HEK293 (cell line): ENCODE results near the gene CROT.

Source experiments
- CTCF ChIA-PET: fragments of 350-600 bp; formaldehyde crosslinking; extraction: SDS; loops from one replicate; lab custom pipeline; 2021; ENCODE audit warnings: antibody characterized with exemption; lab: Yijun Ruan, JAX
- POLR2A ChIA-PET: fragments of 300-600 bp; formaldehyde crosslinking; extraction: SDS; loops from one replicate; lab custom pipeline; 2020; ENCODE audit warnings: antibody characterized with exemption, inconsistent platforms; lab: Yijun Ruan, JAX
- H3K27ac ChIP-seq: fragments of 200-500 bp; sonication (Bioruptor generic); 2 replicates; pipeline ENCODE4 v1.5.1; 2014; ENCODE audit warnings: low read depth, low read length, control low read depth, inconsistent platforms; ENCODE audit errors: extremely low read depth
- H3K36me3 ChIP-seq, 2 experiments: fragments of 200-500 bp in 1 of 2; sonication (Bioruptor generic) in 1 of 2; 1 replicate in 1 of 2; 2 replicates in 1 of 2; pipeline ENCODE4 v1.5.1; 2014 to 2017; ENCODE audit warnings: inconsistent platforms in 2 of 2, low read length in 2 of 2; ENCODE audit not compliant: control insufficient read depth in 2 of 2, insufficient read depth in 1 of 2
- H3K4me1 ChIP-seq: fragments of 200-500 bp; sonication (Bioruptor generic); 2 replicates; pipeline ENCODE4 v1.5.1; 2014; ENCODE audit warnings: mild to moderate bottlenecking, low read length, inconsistent platforms; ENCODE audit not compliant: control insufficient read depth, insufficient read depth
- H3K4me3 ChIP-seq: 2 replicates; pipeline ENCODE4 v1.5.1; 2011; ENCODE audit warnings: low read depth, mild to moderate bottlenecking, control low read depth, low read length, moderate library complexity
- H3K9me3 ChIP-seq: fragments of 200-500 bp; sonication (Bioruptor generic); 2 replicates; pipeline ENCODE4 v1.5.1; 2014; ENCODE audit warnings: low read depth, low read length, inconsistent platforms; ENCODE audit not compliant: control insufficient read depth, insufficient read depth
- EGR2 ChIP-seq: fragments of 450-650 bp; formaldehyde crosslinking; IDR thresholded peaks from 2 replicates; pipeline ENCODE4 v1.5.1; 2016; ENCODE audit warnings: low read depth, missing biosample characterization, missing genetic modification characterization
- GLIS2 ChIP-seq: fragments of 450-650 bp; formaldehyde crosslinking; IDR thresholded peaks from 2 replicates; pipeline ENCODE4 v1.5.1; 2016; ENCODE audit warnings: missing biosample characterization, missing genetic modification characterization
- KLF1 ChIP-seq: fragments of 450-650 bp; formaldehyde crosslinking; IDR thresholded peaks from 2 replicates; pipeline ENCODE4 v1.5.1; 2016; ENCODE audit warnings: missing biosample characterization, missing genetic modification characterization
- KLF9 ChIP-seq: fragments of 450-650 bp; formaldehyde crosslinking; IDR thresholded peaks from 2 replicates; pipeline ENCODE4 v1.5.1; 2016; ENCODE audit warnings: missing biosample characterization, missing genetic modification characterization, low read depth
- MZF1 ChIP-seq: fragments of 450-650 bp; formaldehyde crosslinking; IDR thresholded peaks from 2 replicates; pipeline ENCODE4 v1.5.1; 2017; ENCODE audit warnings: missing biosample characterization, missing genetic modification characterization, borderline replicate concordance
- SALL2 ChIP-seq: fragments of 450-650 bp; formaldehyde crosslinking; IDR thresholded peaks from 2 replicates; pipeline ENCODE4 v1.5.0; 2017; ENCODE audit warnings: missing biosample characterization, mild to moderate bottlenecking, missing genetic modification characterization, borderline replicate concordance
- ZNF146 ChIP-seq: fragments of 450-650 bp; formaldehyde crosslinking; IDR thresholded peaks from 2 replicates; pipeline ENCODE4 v1.5.1; 2016; ENCODE audit warnings: missing biosample characterization, missing genetic modification characterization
- ZNF19 ChIP-seq: fragments of 450-650 bp; formaldehyde crosslinking; IDR thresholded peaks from 2 replicates; pipeline ENCODE4; 2016; ENCODE audit warnings: missing biosample characterization, missing genetic modification characterization, low read depth
- ZNF223 ChIP-seq: fragments of 450-650 bp; formaldehyde crosslinking; IDR thresholded peaks from 2 replicates; pipeline ENCODE4 v1.5.1; 2016; ENCODE audit warnings: missing biosample characterization, missing genetic modification characterization
- ZNF350 ChIP-seq: fragments of 450-650 bp; formaldehyde crosslinking; IDR thresholded peaks from 2 replicates; pipeline ENCODE4 v1.5.0; 2017; ENCODE audit warnings: missing biosample characterization, mild to moderate bottlenecking, missing genetic modification characterization
- ZNF610 ChIP-seq: fragments of 450-650 bp; formaldehyde crosslinking; IDR thresholded peaks from 2 replicates; pipeline ENCODE4 v1.5.1; 2016; ENCODE audit warnings: missing biosample characterization, missing genetic modification characterization, borderline replicate concordance
- ZNF623 ChIP-seq: fragments of 450-650 bp; formaldehyde crosslinking; IDR thresholded peaks from 2 replicates; pipeline ENCODE4 v1.5.1; 2016; ENCODE audit warnings: missing biosample characterization, missing genetic modification characterization
- ZNF645 ChIP-seq: fragments of 450-650 bp; formaldehyde crosslinking; IDR thresholded peaks from 2 replicates; pipeline ENCODE4; 2016; ENCODE audit warnings: missing biosample characterization, missing genetic modification characterization
- ZNF704 ChIP-seq: fragments of 450-650 bp; formaldehyde crosslinking; IDR thresholded peaks from 2 replicates; pipeline ENCODE4 v1.5.1; 2016; ENCODE audit warnings: missing biosample characterization, missing genetic modification characterization
- ZNF76 ChIP-seq: fragments of 450-650 bp; formaldehyde crosslinking; IDR thresholded peaks from 2 replicates; pipeline ENCODE4; 2016; ENCODE audit warnings: low read depth, missing biosample characterization, missing genetic modification characterization, borderline replicate concordance
- ZNF768 ChIP-seq: fragments of 450-650 bp; formaldehyde crosslinking; IDR thresholded peaks from 2 replicates; pipeline ENCODE4 v1.5.1; 2018; ENCODE audit warnings: missing biosample characterization, mild to moderate bottlenecking, missing genetic modification characterization
- ZNF785 ChIP-seq: fragments of 450-650 bp; formaldehyde crosslinking; IDR thresholded peaks from 2 replicates; pipeline ENCODE4 v1.5.1; 2016; ENCODE audit warnings: missing biosample characterization, missing genetic modification characterization
- ZNF791 ChIP-seq: fragments of 450-650 bp; formaldehyde crosslinking; IDR thresholded peaks from 2 replicates; pipeline ENCODE4 v1.5.1; 2016; ENCODE audit warnings: missing biosample characterization, missing genetic modification characterization
- ZNF837 ChIP-seq: fragments of 450-650 bp; formaldehyde crosslinking; IDR thresholded peaks from 2 replicates; pipeline ENCODE4 v1.5.1; 2016; ENCODE audit warnings: missing biosample characterization, missing genetic modification characterization
- ZXDB ChIP-seq: fragments of 450-650 bp; formaldehyde crosslinking; IDR thresholded peaks from 2 replicates; pipeline ENCODE4 v1.5.1; 2016; ENCODE audit warnings: missing biosample characterization, missing genetic modification characterization
- TF ChIP-seq, protein P1 (sequence below): fragments of 450-650 bp; IDR thresholded peaks from 2 replicates; pipeline ENCODE4 v1.5.1; 2018; ENCODE audit warnings: missing biosample characterization, missing genetic modification characterization
- TF ChIP-seq, protein P2 (sequence below): fragments of 450-650 bp; formaldehyde crosslinking; IDR thresholded peaks from 2 replicates; pipeline ENCODE4 v1.5.1; 2016; ENCODE audit warnings: missing biosample characterization, missing genetic modification characterization

The CROT gene

GRCh38 chr7:87347207-87347606 lies 1.7 kb downstream of the CROT start:
- no peak overlapping the region for H3K27ac ChIP-seq
- CTCF ChIA-PET = interaction anchor here (1.0 kb wide), 1 partner anchor 14 kb away, joined by 8 read pairs; no protein-coding TSS in a partner anchor
- POLR2A ChIA-PET = no interaction called here
- no peaks in the 10 kb centered on the region for H3K9me3 ChIP-seq
- H3K4me3 ChIP-seq = no peak overlapping the region
- no peak for TF ChIP-seq MZF1 (tag by site-specific recombination)
- TF ChIP-seq, protein P1, sequence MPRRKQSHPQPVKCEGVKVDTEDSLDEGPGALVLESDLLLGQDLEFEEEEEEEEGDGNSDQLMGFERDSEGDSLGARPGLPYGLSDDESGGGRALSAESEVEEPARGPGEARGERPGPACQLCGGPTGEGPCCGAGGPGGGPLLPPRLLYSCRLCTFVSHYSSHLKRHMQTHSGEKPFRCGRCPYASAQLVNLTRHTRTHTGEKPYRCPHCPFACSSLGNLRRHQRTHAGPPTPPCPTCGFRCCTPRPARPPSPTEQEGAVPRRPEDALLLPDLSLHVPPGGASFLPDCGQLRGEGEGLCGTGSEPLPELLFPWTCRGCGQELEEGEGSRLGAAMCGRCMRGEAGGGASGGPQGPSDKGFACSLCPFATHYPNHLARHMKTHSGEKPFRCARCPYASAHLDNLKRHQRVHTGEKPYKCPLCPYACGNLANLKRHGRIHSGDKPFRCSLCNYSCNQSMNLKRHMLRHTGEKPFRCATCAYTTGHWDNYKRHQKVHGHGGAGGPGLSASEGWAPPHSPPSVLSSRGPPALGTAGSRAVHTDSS (tag by site-specific recombination) = no peak
- no peak for TF ChIP-seq ZNF623 (tag by site-specific recombination)
- no peak for TF ChIP-seq EGR2
- no peak for TF ChIP-seq ZNF791 (tag by site-specific recombination)
- no peak for TF ChIP-seq ZNF76 (tag by site-specific recombination)
- no peak for TF ChIP-seq KLF9 (tag by site-specific recombination)
- no peak for TF ChIP-seq ZNF768 (tag by site-specific recombination)
- no peak for TF ChIP-seq ZXDB
- no peak for TF ChIP-seq ZNF785
- no peak for TF ChIP-seq ZNF146
- no peak for TF ChIP-seq ZNF704 (tag by site-specific recombination)
- no peak for TF ChIP-seq KLF1 (tag by site-specific recombination)
- peaks cover 14 to 40% of the 10 kb centered on the region in 2 experiments for H3K36me3 ChIP-seq
- peaks cover 9% of the 10 kb centered on the region; the same call in 1 of the 2 replicates for H3K4me1 ChIP-seq

DNA sequence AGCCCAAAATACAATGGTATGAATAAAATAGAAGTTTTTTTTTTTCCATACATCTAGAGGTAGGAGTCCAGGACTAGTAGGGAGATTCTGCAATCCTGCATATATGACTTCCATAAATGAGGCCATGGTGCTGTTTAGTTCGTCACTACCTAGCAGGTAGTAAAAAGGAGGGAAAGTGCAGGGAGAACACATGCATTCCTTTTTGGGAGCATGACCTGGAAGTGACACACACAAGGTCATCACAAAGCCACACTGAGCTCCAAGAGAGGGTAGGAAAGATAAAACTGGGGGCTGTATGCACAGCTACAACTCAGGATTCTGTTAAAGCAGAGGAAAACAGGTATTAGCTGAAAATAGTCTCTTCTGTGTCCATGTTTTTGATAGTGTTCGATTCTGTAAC lies 2.2 kb downstream of the CROT start:
- Histone ChIP-seq H3K4me3 (no peak overlapping the region), H3K27ac (no peak overlapping the region), H3K4me1 (peaks cover 9% of the 10 kb centered on the region; the same call in 1 of the 2 replicates), H3K9me3 (no peaks in the 10 kb centered on the region), H3K36me3 (peaks cover 14 to 41% of the 10 kb centered on the region in 2 experiments)
- TF ChIP-seq ZNF350 (tag by site-specific recombination) (no peak), ZNF223 (tag by site-specific recombination) (no peak), ZNF837 (tag by site-specific recombination) (no peak), ZNF19 (no peak), GLIS2 (tag by site-specific recombination) (no peak), ZNF610 (tag by site-specific recombination) (no peak), SALL2 (tag by site-specific recombination) (no peak), ZNF645 (tag by site-specific recombination) (no peak)
- TF ChIP-seq, protein P2, sequence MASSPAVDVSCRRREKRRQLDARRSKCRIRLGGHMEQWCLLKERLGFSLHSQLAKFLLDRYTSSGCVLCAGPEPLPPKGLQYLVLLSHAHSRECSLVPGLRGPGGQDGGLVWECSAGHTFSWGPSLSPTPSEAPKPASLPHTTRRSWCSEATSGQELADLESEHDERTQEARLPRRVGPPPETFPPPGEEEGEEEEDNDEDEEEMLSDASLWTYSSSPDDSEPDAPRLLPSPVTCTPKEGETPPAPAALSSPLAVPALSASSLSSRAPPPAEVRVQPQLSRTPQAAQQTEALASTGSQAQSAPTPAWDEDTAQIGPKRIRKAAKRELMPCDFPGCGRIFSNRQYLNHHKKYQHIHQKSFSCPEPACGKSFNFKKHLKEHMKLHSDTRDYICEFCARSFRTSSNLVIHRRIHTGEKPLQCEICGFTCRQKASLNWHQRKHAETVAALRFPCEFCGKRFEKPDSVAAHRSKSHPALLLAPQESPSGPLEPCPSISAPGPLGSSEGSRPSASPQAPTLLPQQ (tag by site-specific recombination) = no peak
- ChIA-PET POLR2A (no interaction called here), CTCF (interaction anchor here (1.0 kb wide), 1 partner anchor 13 kb away, joined by 8 read pairs; no protein-coding TSS in a partner anchor)
